Prostate gland (tissue), 2 donors: ENCODE measurements around the gene RCOR3.

Experiments used
- POLR2A ChIP-seq: fragments of 450-650 bp; IDR thresholded peaks from one replicate; pipeline ENCODE4 v1.6.1; 2016; ENCODE audit warnings: antibody characterized with exemption, mild to moderate bottlenecking
- TF ChIP-seq, protein P1 (sequence below), 4 experiments: fragments of 200-600 bp in 2 of 4; fragments of 450-650 bp in 2 of 4; sonication (generic) in 2 of 4; IDR thresholded peaks; 1 replicate in 3 of 4; 2 replicates in 1 of 4; pipeline ENCODE4 v1.5.1; 2016 to 2019; ENCODE audit warnings: antibody characterized with exemption in 4 of 4, mild to moderate bottlenecking in 2 of 4, moderate library complexity in 2 of 4

DNA sequence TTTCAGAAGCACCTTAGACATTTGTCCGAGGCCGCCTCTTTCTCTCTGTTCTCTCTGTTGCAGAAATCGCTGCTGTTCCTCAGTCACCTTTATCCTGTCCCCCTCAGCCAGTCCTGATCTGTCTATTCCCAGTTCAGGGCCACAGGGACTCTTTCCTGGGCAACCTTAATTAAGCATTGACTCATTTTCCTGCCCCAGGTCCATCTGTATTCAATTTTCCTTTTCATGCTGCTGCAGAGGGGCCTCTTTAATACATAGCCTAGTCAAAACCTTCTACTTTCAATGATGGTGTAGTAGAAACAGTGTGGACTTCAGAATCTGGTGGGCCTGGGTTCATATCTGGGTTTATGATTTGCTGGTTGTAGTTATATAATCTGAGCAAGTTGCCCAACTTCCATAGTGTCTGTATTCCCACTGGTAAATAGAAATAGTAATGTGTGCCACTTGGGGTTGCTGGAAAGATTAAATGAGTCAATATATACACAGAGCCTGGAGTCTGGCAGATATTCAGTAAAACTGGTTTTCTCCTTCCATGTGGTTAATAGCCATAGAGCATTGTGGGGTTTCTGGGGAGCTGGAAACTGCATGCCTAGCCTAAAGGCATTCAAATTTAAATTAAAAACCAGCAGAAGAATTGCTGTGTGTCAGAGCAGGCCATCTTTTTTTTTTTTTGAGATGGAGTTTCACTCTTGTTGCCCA, 72.0 kb downstream of the RCOR3 start:
- TF ChIP-seq, protein P1, sequence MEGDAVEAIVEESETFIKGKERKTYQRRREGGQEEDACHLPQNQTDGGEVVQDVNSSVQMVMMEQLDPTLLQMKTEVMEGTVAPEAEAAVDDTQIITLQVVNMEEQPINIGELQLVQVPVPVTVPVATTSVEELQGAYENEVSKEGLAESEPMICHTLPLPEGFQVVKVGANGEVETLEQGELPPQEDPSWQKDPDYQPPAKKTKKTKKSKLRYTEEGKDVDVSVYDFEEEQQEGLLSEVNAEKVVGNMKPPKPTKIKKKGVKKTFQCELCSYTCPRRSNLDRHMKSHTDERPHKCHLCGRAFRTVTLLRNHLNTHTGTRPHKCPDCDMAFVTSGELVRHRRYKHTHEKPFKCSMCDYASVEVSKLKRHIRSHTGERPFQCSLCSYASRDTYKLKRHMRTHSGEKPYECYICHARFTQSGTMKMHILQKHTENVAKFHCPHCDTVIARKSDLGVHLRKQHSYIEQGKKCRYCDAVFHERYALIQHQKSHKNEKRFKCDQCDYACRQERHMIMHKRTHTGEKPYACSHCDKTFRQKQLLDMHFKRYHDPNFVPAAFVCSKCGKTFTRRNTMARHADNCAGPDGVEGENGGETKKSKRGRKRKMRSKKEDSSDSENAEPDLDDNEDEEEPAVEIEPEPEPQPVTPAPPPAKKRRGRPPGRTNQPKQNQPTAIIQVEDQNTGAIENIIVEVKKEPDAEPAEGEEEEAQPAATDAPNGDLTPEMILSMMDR (IDR thresholded peaks at IDR 0.05): no peak
- TF ChIP-seq POLR2A: no peak
